G401.6 (cell line): ENCODE data around the gene PNPLA3.

Experiments used
- FAIRE-seq: peaks from 2 replicates; lab custom pipeline; 2012; peaks lifted over from hg19 to GRCh38; lab: Jason Lieb, UNC

PNPLA3 gene

GRCh38 chr22:43923631-43924464 is at the start of gene PNPLA3:
Gene PNPLA3 (plus strand): TSS chr22:43923805. CDS start chr22:43923912, 107 bp downstream.
- no peak for FAIRE-seq

- no peak for FAIRE-seq
These were observed 46.6 kb upstream of the PNPLA3 start for GRCh38 chr22:43876866-43877509.

- no peak for FAIRE-seq
These were observed 45.4 kb upstream of the PNPLA3 start for GRCh38 chr22:43878079-43878795.

- FAIRE-seq, result no peak
These were observed 44.6 kb upstream of the PNPLA3 start for GRCh38 chr22:43878831-43879550.

GRCh38 chr22:43879901-43880540 is 43.6 kb upstream of the PNPLA3 start:
- FAIRE-seq, result no peak

- no peak for FAIRE-seq
These were observed 43.0 kb upstream of the PNPLA3 start for GRCh38 chr22:43880541-43880991.

- no peak for FAIRE-seq
These were observed 42.2 kb upstream of the PNPLA3 start for GRCh38 chr22:43881091-43882061.

GRCh38 chr22:43882122-43882767 is 41.4 kb upstream of the PNPLA3 start:
- no peak for FAIRE-seq

- peak; percentile 11 for FAIRE-seq
These were observed 40.5 kb upstream of the PNPLA3 start for GRCh38 chr22:43883012-43883661.

GRCh38 chr22:43883719-43884415 is 39.7 kb upstream of the PNPLA3 start:
- no peak for FAIRE-seq

GRCh38 chr22:43884600-43885318 is 38.8 kb upstream of the PNPLA3 start:
- FAIRE-seq, result no peak

GRCh38 chr22:43885319-43885671 is 38.3 kb upstream of the PNPLA3 start:
- FAIRE-seq, result no peak

- FAIRE-seq, result no peak
These were observed 37.8 kb upstream of the PNPLA3 start for GRCh38 chr22:43885786-43886185.

GRCh38 chr22:43886231-43886630 is 37.4 kb upstream of the PNPLA3 start:
- no peak for FAIRE-seq

- FAIRE-seq, result no peak
These were observed 36.2 kb upstream of the PNPLA3 start for GRCh38 chr22:43887391-43887790.

- no peak for FAIRE-seq
These were observed 34.9 kb upstream of the PNPLA3 start for GRCh38 chr22:43888740-43889139.

- FAIRE-seq, result no peak
These were observed 34.3 kb upstream of the PNPLA3 start for GRCh38 chr22:43889201-43889859.

- no peak for FAIRE-seq
These were observed 33.7 kb upstream of the PNPLA3 start for GRCh38 chr22:43889860-43890253.
